Adrenal gland (tissue), 5 donors: ENCODE results near the gene UBE2H.

Experiments
- CTCF ChIP-seq, 6 experiments: fragments of 450-650 bp in 4 of 6; fragments of 200-600 bp in 2 of 6; sonication (generic) in 1 of 6; IDR thresholded peaks; 1 replicate in 5 of 6; 2 replicates in 1 of 6; pipeline versions ENCODE4 v1.5.1 to v1.8.0; 2016 to 2021; ENCODE audit warnings: antibody characterized with exemption in 6 of 6, mild to moderate bottlenecking in 2 of 6, moderate library complexity in 1 of 6
- POLR2A ChIP-seq, 2 donors: fragments of 450-650 bp; IDR thresholded peaks; one replicate each; pipeline ENCODE4 v1.6.1; 2017; ENCODE audit warnings: antibody characterized with exemption in 2 of 2, mild to moderate bottlenecking in 2 of 2, moderate library complexity in 1 of 2
- donor health status: DM: no; HTN: no; CAD: no.

GRCh38 chr7:129952653-129953560, at the start of gene UBE2H:
- TF ChIP-seq POLR2A (IDR thresholded peaks at IDR 0.05) (peak; percentile 92 to 97), CTCF (IDR thresholded peaks at IDR 0.05) (peak in 2 of 6 experiments; percentile 13 to 27)
